GM12878 (cell line): ENCODE measurements around the gene KRTAP5-8. TPM values are rescaled to one million over a fixed set of nuclear protein-coding genes. Genes with fewer than 3 reads are reported as not detected.

Experiments used
- CBFB ChIP-seq: IDR thresholded peaks from 2 replicates; pipeline ENCODE4 v1.6.1; 2016; ENCODE audit warnings: antibody characterized with exemption, low read depth
- CBX5 ChIP-seq: sonication (generic); IDR thresholded peaks from 2 replicates; pipeline ENCODE4 v1.6.1; 2016; ENCODE audit warnings: low read depth, moderate library complexity, mild to moderate bottlenecking, inconsistent platforms
- CHD2 ChIP-seq: IDR thresholded peaks from 2 replicates; pipeline ENCODE4 v1.6.1; 2011; ENCODE audit warnings: low read depth, low read length, improper control_type of control experiment, borderline replicate concordance
- EP300 ChIP-seq, 2 experiments: fragments of 150-350 bp in 1 of 2; IDR thresholded peaks; 2 replicates each; pipeline ENCODE4 v1.6.1; 2011 to 2012; ENCODE audit warnings: low read depth in 2 of 2, low read length in 2 of 2, borderline replicate concordance in 1 of 2, improper control_type of control experiment in 1 of 2, inconsistent platforms in 1 of 2; ENCODE audit not compliant: control insufficient read depth in 1 of 2
- HDAC2 ChIP-seq: fragments of 200-600 bp; sonication (generic); IDR thresholded peaks from 2 replicates; pipeline ENCODE4 v1.6.1; 2017
- IRF4 ChIP-seq: IDR thresholded peaks from 2 replicates; pipeline ENCODE4 v1.6.1; 2011; ENCODE audit warnings: low read depth, low read length
- PAX5 ChIP-seq: IDR thresholded peaks from 2 replicates; pipeline ENCODE4 v1.6.1; 2011; ENCODE audit warnings: low read depth, low read length, borderline replicate concordance
- POU2F2 ChIP-seq: IDR thresholded peaks from 3 replicates; pipeline ENCODE4 v1.6.1; 2011; ENCODE audit warnings: low read depth, mild to moderate bottlenecking, low read length, borderline replicate concordance
- RBBP5 ChIP-seq: fragments of 200-600 bp; sonication (generic); conservative IDR thresholded peaks from 2 replicates; pipeline ENCODE4 v1.6.1; 2016
- RCOR1 ChIP-seq: conservative IDR thresholded peaks from 2 replicates; pipeline ENCODE4 v1.6.1; 2012; ENCODE audit warnings: low read depth, low read length, improper control_type of control experiment
- RELA ChIP-seq: fragments of 450-650 bp; IDR thresholded peaks from 2 replicates; pipeline ENCODE4 v1.8.0; 2014; ENCODE audit warnings: borderline replicate concordance; ENCODE audit not compliant: partially characterized antibody
- SMAD1 ChIP-seq: fragments of 450-650 bp; IDR thresholded peaks from 2 replicates; pipeline ENCODE4 v1.6.1; 2018; ENCODE audit warnings: mild to moderate bottlenecking, low read depth; ENCODE audit not compliant: partially characterized antibody
- SMARCA5 ChIP-seq: fragments of 450-650 bp; IDR thresholded peaks from 2 replicates; pipeline ENCODE4 v1.6.1; 2017; ENCODE audit warnings: mild to moderate bottlenecking
- SMC3 ChIP-seq: IDR thresholded peaks from 2 replicates; pipeline ENCODE4 v1.6.1; 2011; ENCODE audit warnings: low read length, improper control_type of control experiment, borderline replicate concordance
- SP1 ChIP-seq: IDR thresholded peaks from one replicate; pipeline ENCODE4 v1.6.1; 2011; ENCODE audit warnings: low read depth, low read length
- SPI1 ChIP-seq: IDR thresholded peaks from 2 replicates; pipeline ENCODE4 v1.6.1; 2011; ENCODE audit warnings: low read depth, mild to moderate bottlenecking, low read length, moderate library complexity, borderline replicate concordance; ENCODE audit not compliant: insufficient read depth
- TBL1XR1 ChIP-seq: IDR thresholded peaks from 2 replicates; pipeline ENCODE4 v1.6.1; 2012; ENCODE audit warnings: low read depth, low read length, improper control_type of control experiment
- ZNF274 ChIP-seq: IDR thresholded peaks from one replicate; pipeline ENCODE4 v1.8.0; 2011; ENCODE audit not compliant: insufficient read length, insufficient read depth
- ZNF622 ChIP-seq: fragments of 450-650 bp; IDR thresholded peaks from 2 replicates; pipeline ENCODE4 v1.6.1; 2017; ENCODE audit warnings: mild to moderate bottlenecking, inconsistent platforms
- ZSCAN29 ChIP-seq: fragments of 450-650 bp; IDR thresholded peaks from 2 replicates; pipeline ENCODE4 v1.6.1; 2017; ENCODE audit warnings: mild to moderate bottlenecking, moderate library complexity
- polyA plus RNA-seq, 11 experiments: library from polyadenylated mRNA; depleted of rRNA in 4 of 11; unstranded in 6 of 11; stranded (reverse) in 5 of 11; fragments of >200 nt; fragmentation: Nextera tagmentation in 4 of 11; fragmentation: Illumina TruSeq in 1 of 11; extraction: Ambion mirVana in 4 of 11; extraction: Trizol in 1 of 11; gene quantifications; 1 replicate in 1 of 11; 2 replicates in 10 of 11; pipeline versions ENCODE4 v1.2.1 to v1.2.3, GENCODE V29; 2011 to 2016; ENCODE audit warnings: inconsistent platforms in 2 of 11, missing spikeins in 2 of 11, low read depth in 1 of 11
- total RNA-seq, 4 experiments: library from RNA; depleted of rRNA in 3 of 4; stranded (reverse); fragments of >200 nt in 3 of 4; fragmentation: Illumina TruSeq in 1 of 4; extraction: Trizol in 1 of 4; gene quantifications; 2 replicates each; pipeline versions ENCODE4 v1.2.1 to v1.2.3, GENCODE V29; 2013 to 2021
- TF ChIP-seq, protein P1 (sequence below): fragments of 450-650 bp; IDR thresholded peaks from 2 replicates; pipeline ENCODE4 v1.6.1; 2014; ENCODE audit warnings: mild to moderate bottlenecking
- TF ChIP-seq, protein P2 (sequence below): fragments of 450-650 bp; conservative IDR thresholded peaks from 2 replicates; pipeline ENCODE4 v1.6.1; 2017; ENCODE audit warnings: mild to moderate bottlenecking, moderate library complexity
- TF ChIP-seq, protein P3 (sequence below): fragments of 450-650 bp; IDR thresholded peaks from 2 replicates; pipeline ENCODE4 v1.6.1; 2017; ENCODE audit warnings: borderline replicate concordance
- TF ChIP-seq, protein P4 (sequence below): IDR thresholded peaks from 2 replicates; pipeline ENCODE4 v1.6.1; 2011; ENCODE audit warnings: low read depth, mild to moderate bottlenecking, low read length, moderate library complexity, borderline replicate concordance; ENCODE audit errors: extremely low read depth
- TF ChIP-seq, protein P5 (sequence below): fragments of 450-650 bp; IDR thresholded peaks from 2 replicates; pipeline ENCODE4 v1.6.1; 2017; ENCODE audit warnings: mild to moderate bottlenecking

The KRTAP5-8 gene
- total and polyA plus RNA-seq, 10 of the 15 experiments (the other 5 are each of a cell fraction or from before 2014, with no cell fraction given) = 0.07 to 0.36 (median 0.13) TPM; not detected in 6

DNA sequence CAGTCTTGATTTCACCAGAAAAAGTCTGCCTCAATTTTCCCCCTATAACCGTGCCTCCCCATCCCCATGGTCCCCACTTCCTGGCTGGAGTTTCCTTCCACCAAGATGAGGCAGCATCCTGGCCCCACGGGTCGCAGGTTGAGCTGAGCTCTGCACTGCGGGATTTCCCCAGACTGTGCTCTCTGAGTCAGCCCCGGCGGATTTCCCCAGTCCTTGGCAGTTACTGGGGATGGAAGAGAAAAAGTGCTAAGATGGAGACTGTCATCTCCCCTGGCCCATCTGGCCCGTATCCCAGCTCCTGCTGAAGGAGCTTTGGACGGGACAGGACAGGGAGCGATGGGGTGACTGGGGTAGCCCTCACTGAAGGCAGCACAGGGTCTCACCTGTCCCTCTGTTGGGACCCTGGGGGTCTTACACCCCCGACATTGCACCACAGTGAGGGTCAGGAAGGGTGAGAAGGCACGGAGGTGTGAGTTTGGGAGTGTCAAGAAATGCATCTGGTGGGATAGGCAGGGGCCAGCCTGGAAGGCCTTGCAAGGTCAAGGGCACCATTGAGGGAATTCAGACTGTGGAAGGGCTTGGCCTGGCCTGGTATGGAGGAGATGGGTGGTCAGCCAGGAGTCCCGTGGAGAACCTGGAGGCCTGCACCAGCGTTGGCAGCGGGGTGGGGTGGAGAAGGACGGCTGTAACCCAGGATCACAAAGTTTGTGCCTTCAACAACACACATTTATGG is 48.3 kb upstream of the KRTAP5-8 start (continued):
- TF ChIP-seq, protein P1, sequence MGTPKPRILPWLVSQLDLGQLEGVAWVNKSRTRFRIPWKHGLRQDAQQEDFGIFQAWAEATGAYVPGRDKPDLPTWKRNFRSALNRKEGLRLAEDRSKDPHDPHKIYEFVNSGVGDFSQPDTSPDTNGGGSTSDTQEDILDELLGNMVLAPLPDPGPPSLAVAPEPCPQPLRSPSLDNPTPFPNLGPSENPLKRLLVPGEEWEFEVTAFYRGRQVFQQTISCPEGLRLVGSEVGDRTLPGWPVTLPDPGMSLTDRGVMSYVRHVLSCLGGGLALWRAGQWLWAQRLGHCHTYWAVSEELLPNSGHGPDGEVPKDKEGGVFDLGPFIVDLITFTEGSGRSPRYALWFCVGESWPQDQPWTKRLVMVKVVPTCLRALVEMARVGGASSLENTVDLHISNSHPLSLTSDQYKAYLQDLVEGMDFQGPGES = no peak
- TF ChIP-seq SMAD1 (no peak), CHD2 (no peak), TBL1XR1 (no peak), RBBP5 (no peak), RCOR1 (no peak), HDAC2 (no peak), SP1 (no peak), ZNF274 (no peak), CBFB (no peak), ZSCAN29 (no peak), SMARCA5 (no peak), CBX5 (no peak), SPI1 (0 out of 2 replicates have a peak, but pooled peaks have one; percentile 19), EP300 (IDR thresholded peaks at IDR 0.05; ENCODE audit: borderline replicate concordance in 1 of 2, control insufficient read depth in 1 of 2, low read depth in 2 of 2, low read length in 2 of 2) (no peak), PAX5 (no peak), ZNF622 (no peak), SMC3 (no peak), IRF4 (no peak), POU2F2 (no peak), RELA (peak; percentile 75)
- TF ChIP-seq, protein P2, sequence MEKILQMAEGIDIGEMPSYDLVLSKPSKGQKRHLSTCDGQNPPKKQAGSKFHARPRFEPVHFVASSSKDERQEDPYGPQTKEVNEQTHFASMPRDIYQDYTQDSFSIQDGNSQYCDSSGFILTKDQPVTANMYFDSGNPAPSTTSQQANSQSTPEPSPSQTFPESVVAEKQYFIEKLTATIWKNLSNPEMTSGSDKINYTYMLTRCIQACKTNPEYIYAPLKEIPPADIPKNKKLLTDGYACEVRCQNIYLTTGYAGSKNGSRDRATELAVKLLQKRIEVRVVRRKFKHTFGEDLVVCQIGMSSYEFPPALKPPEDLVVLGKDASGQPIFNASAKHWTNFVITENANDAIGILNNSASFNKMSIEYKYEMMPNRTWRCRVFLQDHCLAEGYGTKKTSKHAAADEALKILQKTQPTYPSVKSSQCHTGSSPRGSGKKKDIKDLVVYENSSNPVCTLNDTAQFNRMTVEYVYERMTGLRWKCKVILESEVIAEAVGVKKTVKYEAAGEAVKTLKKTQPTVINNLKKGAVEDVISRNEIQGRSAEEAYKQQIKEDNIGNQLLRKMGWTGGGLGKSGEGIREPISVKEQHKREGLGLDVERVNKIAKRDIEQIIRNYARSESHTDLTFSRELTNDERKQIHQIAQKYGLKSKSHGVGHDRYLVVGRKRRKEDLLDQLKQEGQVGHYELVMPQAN = no peak
- TF ChIP-seq, protein P3, sequence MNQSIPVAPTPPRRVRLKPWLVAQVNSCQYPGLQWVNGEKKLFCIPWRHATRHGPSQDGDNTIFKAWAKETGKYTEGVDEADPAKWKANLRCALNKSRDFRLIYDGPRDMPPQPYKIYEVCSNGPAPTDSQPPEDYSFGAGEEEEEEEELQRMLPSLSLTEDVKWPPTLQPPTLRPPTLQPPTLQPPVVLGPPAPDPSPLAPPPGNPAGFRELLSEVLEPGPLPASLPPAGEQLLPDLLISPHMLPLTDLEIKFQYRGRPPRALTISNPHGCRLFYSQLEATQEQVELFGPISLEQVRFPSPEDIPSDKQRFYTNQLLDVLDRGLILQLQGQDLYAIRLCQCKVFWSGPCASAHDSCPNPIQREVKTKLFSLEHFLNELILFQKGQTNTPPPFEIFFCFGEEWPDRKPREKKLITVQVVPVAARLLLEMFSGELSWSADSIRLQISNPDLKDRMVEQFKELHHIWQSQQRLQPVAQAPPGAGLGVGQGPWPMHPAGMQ = no peak
- TF ChIP-seq, protein P4, sequence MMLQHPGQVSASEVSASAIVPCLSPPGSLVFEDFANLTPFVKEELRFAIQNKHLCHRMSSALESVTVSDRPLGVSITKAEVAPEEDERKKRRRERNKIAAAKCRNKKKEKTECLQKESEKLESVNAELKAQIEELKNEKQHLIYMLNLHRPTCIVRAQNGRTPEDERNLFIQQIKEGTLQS = no peak
- TF ChIP-seq, protein P5, sequence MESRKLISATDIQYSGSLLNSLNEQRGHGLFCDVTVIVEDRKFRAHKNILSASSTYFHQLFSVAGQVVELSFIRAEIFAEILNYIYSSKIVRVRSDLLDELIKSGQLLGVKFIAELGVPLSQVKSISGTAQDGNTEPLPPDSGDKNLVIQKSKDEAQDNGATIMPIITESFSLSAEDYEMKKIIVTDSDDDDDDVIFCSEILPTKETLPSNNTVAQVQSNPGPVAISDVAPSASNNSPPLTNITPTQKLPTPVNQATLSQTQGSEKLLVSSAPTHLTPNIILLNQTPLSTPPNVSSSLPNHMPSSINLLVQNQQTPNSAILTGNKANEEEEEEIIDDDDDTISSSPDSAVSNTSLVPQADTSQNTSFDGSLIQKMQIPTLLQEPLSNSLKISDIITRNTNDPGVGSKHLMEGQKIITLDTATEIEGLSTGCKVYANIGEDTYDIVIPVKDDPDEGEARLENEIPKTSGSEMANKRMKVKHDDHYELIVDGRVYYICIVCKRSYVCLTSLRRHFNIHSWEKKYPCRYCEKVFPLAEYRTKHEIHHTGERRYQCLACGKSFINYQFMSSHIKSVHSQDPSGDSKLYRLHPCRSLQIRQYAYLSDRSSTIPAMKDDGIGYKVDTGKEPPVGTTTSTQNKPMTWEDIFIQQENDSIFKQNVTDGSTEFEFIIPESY = no peak
